SK-N-MC (cell line): ENCODE results near the gene AKT1.

ENCODE experiments used
- EZH2 ChIP-seq: fragments of 200-600 bp; sonication (generic); IDR thresholded peaks from one replicate; pipeline ENCODE4 v1.6.1; 2017; ENCODE audit warnings: antibody characterized with exemption
- FOXP2 ChIP-seq: optimal IDR thresholded peaks from 2 replicates; pipeline ENCODE3; 2011; ENCODE audit warnings: mild to moderate bottlenecking, moderate library complexity; ENCODE audit not compliant: insufficient read depth; ENCODE audit errors: extremely low read length, control extremely low read depth

- TF ChIP-seq FOXP2: no peak
- no peak for TF ChIP-seq EZH2
These were observed 48.1 kb upstream of the AKT1 start for GRCh38 chr14:104843442-104844305.
